Transverse colon (tissue), 3 donors: ENCODE data around the gene ROR1.

Experiments used
- EP300 ChIP-seq: sonication (generic); formaldehyde crosslinking; IDR thresholded peaks from one replicate; pipeline ENCODE4 v1.6.1; 2017; ENCODE audit warnings: antibody characterized with exemption, low read depth
- POLR2A ChIP-seq: fragments of 450-650 bp; IDR thresholded peaks from one replicate; pipeline ENCODE4 v1.6.1; 2016; ENCODE audit warnings: antibody characterized with exemption, mild to moderate bottlenecking, moderate library complexity
- TF ChIP-seq, protein P1 (sequence below), 5 experiments: fragments of 200-600 bp in 3 of 5; fragments of 450-650 bp in 2 of 5; sonication (generic) in 3 of 5; IDR thresholded peaks; 1 replicate in 2 of 5; 2 replicates in 3 of 5; pipeline ENCODE4 v1.5.1; 2016 to 2017; ENCODE audit warnings: antibody characterized with exemption in 5 of 5, inconsistent platforms in 3 of 5, mild to moderate bottlenecking in 2 of 5, moderate library complexity in 1 of 5

DNA sequence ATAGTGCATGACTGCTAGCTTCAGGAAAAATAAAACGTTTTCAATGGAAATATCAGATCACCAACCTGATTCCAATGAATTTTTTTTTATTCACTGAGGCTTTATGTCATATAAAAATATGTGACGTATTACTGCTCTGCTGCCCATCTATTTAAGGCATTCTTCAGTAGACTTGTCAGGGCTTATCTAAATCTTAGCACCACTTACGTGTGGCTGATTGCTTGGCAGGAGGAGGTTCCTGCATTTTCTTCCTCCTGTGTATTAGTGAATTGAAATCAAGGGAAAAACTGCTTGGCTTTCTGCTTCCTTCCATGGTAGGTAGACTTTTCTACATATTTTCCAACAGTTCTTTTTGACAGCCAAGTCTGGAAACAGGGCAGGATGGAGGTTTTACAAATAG is 80.3 kb downstream of the ROR1 start:
- TF ChIP-seq, protein P1, sequence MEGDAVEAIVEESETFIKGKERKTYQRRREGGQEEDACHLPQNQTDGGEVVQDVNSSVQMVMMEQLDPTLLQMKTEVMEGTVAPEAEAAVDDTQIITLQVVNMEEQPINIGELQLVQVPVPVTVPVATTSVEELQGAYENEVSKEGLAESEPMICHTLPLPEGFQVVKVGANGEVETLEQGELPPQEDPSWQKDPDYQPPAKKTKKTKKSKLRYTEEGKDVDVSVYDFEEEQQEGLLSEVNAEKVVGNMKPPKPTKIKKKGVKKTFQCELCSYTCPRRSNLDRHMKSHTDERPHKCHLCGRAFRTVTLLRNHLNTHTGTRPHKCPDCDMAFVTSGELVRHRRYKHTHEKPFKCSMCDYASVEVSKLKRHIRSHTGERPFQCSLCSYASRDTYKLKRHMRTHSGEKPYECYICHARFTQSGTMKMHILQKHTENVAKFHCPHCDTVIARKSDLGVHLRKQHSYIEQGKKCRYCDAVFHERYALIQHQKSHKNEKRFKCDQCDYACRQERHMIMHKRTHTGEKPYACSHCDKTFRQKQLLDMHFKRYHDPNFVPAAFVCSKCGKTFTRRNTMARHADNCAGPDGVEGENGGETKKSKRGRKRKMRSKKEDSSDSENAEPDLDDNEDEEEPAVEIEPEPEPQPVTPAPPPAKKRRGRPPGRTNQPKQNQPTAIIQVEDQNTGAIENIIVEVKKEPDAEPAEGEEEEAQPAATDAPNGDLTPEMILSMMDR (IDR thresholded peaks at IDR 0.05), result no peak
- TF ChIP-seq POLR2A (no peak), EP300 (no peak)
